ENCODE data around the gene CALML4. TPM values are rescaled to one million over a fixed set of nuclear protein-coding genes. Genes with fewer than 3 reads are reported as not detected.
A peak's percentile ranks its signal among the peaks of the same experiment; 100 is the strongest.

Gene CALML4
- total RNA-seq, 1 experiment from 2014 or later, result 19.5 TPM

- Histone ChIP-seq H3K4me3 (ENCODE audit: low read depth, low read length) (no peak overlapping the region), H3K36me3 (ENCODE audit: control insufficient read depth, insufficient read depth, low read length) (no peaks in the 10 kb centered on the region), H3K27me3 (replicated peaks; ENCODE audit: control insufficient read depth, insufficient read depth, low read length) (no peaks in the 10 kb centered on the region), H3K9me3 (no peaks in the 10 kb centered on the region), H3K4me1 (peaks cover 21% of the 10 kb centered on the region)
- CTCF ChIA-PET, result interaction anchor here (1.7 kb wide), 1 partner anchor 11 kb away, joined by 9 read pairs; no protein-coding TSS in a partner anchor
- POLR2A ChIA-PET, result no interaction called here
- no TSS peak for BruUV-seq (replicated peaks)
- peaks cover 9% of the 10 kb centered on the region for H3K4me1 Mint-ChIP-seq (ENCODE audit: low read depth, unreplicated experiment)
- H3K9me3 Mint-ChIP-seq (ENCODE audit: unreplicated experiment), result no peaks in the 10 kb centered on the region
- H3K27ac Mint-ChIP-seq (ENCODE audit: unreplicated experiment), result peak overlapping the region; percentile 84
- TF ChIP-seq CTCF (IDR thresholded peaks at IDR 0.05; ENCODE audit: insufficient read depth in 1 of 2, low read depth in 1 of 2, low read length in 1 of 2, severe bottlenecking in 1 of 2, unreplicated experiment in 1 of 2), result no peak
- peaks cover 12% of the 10 kb centered on the region for H3K36me3 Mint-ChIP-seq (ENCODE audit: insufficient read depth, unreplicated experiment)
- no peak overlapping the region for H3K4me3 Mint-ChIP-seq (ENCODE audit: unreplicated experiment)
- intact Hi-C loops (cut with micrococcal nuclease; ENCODE audit: unreplicated experiment), result no loop called here
- H3K27me3 Mint-ChIP-seq (ENCODE audit: insufficient read depth, unreplicated experiment), result no peaks in the 10 kb centered on the region
- no peak for DNase-seq
Measured at GRCh38 chr15:68205954-68206539, 915 bp upstream of the CALML4 start.

- ChIA-PET CTCF (interaction anchor here (0.9 to 1.7 kb wide), 2 partner anchors 9 to 11 kb away, joined by 4 to 9 read pairs; no protein-coding TSS in a partner anchor), POLR2A (interaction anchor here (0.6 kb wide), 1 partner anchor 1700 kb away, joined by 3 read pairs; the partner anchor contains the start of gene ZWILCH)
- TF ChIP-seq CTCF (IDR thresholded peaks at IDR 0.05; ENCODE audit: insufficient read depth in 1 of 2, low read depth in 1 of 2, low read length in 1 of 2, severe bottlenecking in 1 of 2, unreplicated experiment in 1 of 2), result no peak
- no peaks in the 10 kb centered on the region for H3K9me3 ChIP-seq
- Mint-ChIP-seq H3K27me3 (ENCODE audit: insufficient read depth, unreplicated experiment) (no peaks in the 10 kb centered on the region), H3K36me3 (ENCODE audit: insufficient read depth, unreplicated experiment) (peaks cover 15% of the 10 kb centered on the region), H3K4me1 (ENCODE audit: low read depth, unreplicated experiment) (peaks cover 9% of the 10 kb centered on the region), H3K9me3 (ENCODE audit: unreplicated experiment) (no peaks in the 10 kb centered on the region), H3K27ac (ENCODE audit: unreplicated experiment) (peak overlapping the region; percentile 84), H3K4me3 (ENCODE audit: unreplicated experiment) (peak overlapping the region; percentile 55)
- H3K4me3 ChIP-seq (ENCODE audit: low read depth, low read length), result no peak overlapping the region
- no peaks in the 10 kb centered on the region for H3K36me3 ChIP-seq (ENCODE audit: control insufficient read depth, insufficient read depth, low read length)
- no TSS peak for BruUV-seq (replicated peaks)
- intact Hi-C loops (cut with micrococcal nuclease; ENCODE audit: unreplicated experiment), result no loop called here
- H3K27me3 ChIP-seq (replicated peaks; ENCODE audit: control insufficient read depth, insufficient read depth, low read length), result no peaks in the 10 kb centered on the region
- H3K4me1 ChIP-seq, result peaks cover 21% of the 10 kb centered on the region
- no peak for DNase-seq
Measured at GRCh38 chr15:68205558-68205944, 419 bp upstream of the CALML4 start.

GRCh38 chr15:68204361-68204760 is 771 bp downstream of the CALML4 start:
- Mint-ChIP-seq H3K9me3 (ENCODE audit: unreplicated experiment) (no peaks in the 10 kb centered on the region), H3K27me3 (ENCODE audit: insufficient read depth, unreplicated experiment) (no peaks in the 10 kb centered on the region), H3K4me1 (ENCODE audit: low read depth, unreplicated experiment) (peaks cover 14% of the 10 kb centered on the region), H3K27ac (ENCODE audit: unreplicated experiment) (peak overlapping the region; percentile 84), H3K4me3 (ENCODE audit: unreplicated experiment) (no peak overlapping the region), H3K36me3 (ENCODE audit: insufficient read depth, unreplicated experiment) (peaks cover 22% of the 10 kb centered on the region)
- intact Hi-C loops (cut with micrococcal nuclease; ENCODE audit: unreplicated experiment), result no loop called here
- Histone ChIP-seq H3K9me3 (no peaks in the 10 kb centered on the region), H3K27me3 (replicated peaks; ENCODE audit: control insufficient read depth, insufficient read depth, low read length) (no peaks in the 10 kb centered on the region), H3K4me1 (peaks cover 21% of the 10 kb centered on the region), H3K36me3 (ENCODE audit: control insufficient read depth, insufficient read depth, low read length) (no peaks in the 10 kb centered on the region), H3K4me3 (ENCODE audit: low read depth, low read length) (peak overlapping the region; percentile 29)
- ChIA-PET CTCF (no interaction called here), POLR2A (no interaction called here)
- TF ChIP-seq CTCF (IDR thresholded peaks at IDR 0.05; ENCODE audit: insufficient read depth in 1 of 2, low read depth in 1 of 2, low read length in 1 of 2, severe bottlenecking in 1 of 2, unreplicated experiment in 1 of 2), result no peak
- BruUV-seq (replicated peaks), result no TSS peak
- DNase-seq, result no peak
